GM18909 (cell line): ENCODE data around the gene TTC28.
"Not testable (repeated sequence)": the region's sequence is repeated elsewhere in the genome, so short reads cannot be mapped to it uniquely, and the experiment has no call there.

Experiments used
- ATAC-seq: cut with Tn5 transposase; IDR thresholded peaks from one replicate; pipeline ENCODE4 v1.9.1; 2021; ENCODE audit warnings: mild to moderate bottlenecking; ENCODE audit not compliant: unreplicated experiment, poor library complexity

The TTC28 gene

DNA sequence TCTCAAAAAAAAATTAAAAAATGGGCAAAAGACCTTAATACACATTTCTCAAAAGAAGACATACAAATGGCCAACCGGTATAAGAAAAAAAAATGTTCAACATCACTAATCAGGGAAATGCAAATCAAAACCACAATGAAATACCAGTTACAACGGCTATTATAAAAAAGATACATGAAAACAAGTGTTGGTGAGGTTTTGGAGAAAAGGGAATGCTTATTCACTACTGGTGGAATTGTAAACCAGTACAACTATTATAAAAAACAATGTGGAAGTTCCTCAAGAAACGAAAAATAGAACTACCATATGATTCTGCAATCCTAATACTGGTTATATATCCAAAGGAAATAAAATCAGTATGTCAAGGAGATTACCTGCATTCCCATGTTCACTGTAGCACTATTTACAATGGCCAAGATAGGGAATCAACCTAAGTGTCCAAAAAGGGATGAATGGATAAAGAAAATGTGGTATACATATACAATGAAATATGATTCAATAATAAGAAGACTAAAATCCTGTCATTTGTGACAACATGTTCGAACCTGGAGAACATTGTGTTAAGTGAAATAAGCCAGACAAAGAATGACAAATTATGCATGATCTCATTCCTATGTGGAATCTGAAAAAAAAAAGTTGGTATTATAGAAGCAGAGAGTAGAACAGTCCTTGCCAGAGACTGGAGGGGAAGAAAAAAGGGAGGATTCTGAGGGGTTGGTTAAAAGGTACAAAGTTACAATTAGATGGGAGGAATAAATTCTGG is 503.7 kb downstream of the TTC28 start:
- ATAC-seq = no peak

- no peak for ATAC-seq
These were observed 505.1 kb downstream of the TTC28 start for GRCh38 chr22:28174509-28174908.

GRCh38 chr22:28172892-28173670 is 506.6 kb downstream of the TTC28 start:
- no peak for ATAC-seq

GRCh38 chr22:28171712-28172111 is 507.9 kb downstream of the TTC28 start:
- ATAC-seq = no peak

DNA sequence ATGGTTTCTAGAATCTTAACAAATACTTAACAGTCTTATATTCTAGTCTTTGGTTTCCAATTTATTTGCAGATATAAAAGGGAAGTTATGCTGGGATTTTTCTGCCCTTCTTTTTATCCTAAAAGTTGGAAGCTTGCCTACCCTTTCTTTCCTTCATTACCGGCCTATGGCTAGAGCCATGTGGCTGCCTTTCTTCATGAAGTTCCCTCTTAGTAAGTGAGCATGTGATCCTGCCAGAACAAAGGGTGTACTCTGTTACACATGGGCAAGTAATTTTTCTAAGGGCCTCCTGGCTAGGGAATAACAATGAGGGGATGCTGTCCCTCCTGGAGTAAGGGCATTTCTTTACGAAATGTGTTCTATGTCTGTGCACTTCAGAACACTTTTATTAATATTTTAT is 508.5 kb downstream of the TTC28 start:
- ATAC-seq = no peak

- ATAC-seq = not testable (repeated sequence)
These were observed 510.3 kb downstream of the TTC28 start for GRCh38 chr22:28169314-28169713.

DNA sequence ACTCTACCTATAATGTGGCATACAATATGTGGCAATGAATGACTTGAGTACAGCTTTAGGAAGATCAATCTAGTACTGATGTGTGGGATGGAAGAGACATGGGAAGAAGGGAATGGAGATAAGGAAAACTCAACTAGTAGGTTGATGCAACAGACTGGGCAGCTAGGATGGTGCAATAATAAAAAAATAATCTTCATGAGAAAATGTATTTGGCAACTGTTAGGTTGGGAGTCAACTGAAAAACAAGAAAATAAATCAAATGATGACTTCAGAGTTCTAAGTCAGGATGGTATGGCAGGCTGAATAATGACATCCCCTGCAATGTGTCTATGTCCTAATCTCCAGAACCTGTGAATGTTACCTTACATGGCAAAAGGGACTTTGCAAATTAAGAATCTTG is 523.8 kb downstream of the TTC28 start:
- no peak for ATAC-seq

GRCh38 chr22:28154861-28155260 is 524.8 kb downstream of the TTC28 start:
- ATAC-seq = no peak

DNA sequence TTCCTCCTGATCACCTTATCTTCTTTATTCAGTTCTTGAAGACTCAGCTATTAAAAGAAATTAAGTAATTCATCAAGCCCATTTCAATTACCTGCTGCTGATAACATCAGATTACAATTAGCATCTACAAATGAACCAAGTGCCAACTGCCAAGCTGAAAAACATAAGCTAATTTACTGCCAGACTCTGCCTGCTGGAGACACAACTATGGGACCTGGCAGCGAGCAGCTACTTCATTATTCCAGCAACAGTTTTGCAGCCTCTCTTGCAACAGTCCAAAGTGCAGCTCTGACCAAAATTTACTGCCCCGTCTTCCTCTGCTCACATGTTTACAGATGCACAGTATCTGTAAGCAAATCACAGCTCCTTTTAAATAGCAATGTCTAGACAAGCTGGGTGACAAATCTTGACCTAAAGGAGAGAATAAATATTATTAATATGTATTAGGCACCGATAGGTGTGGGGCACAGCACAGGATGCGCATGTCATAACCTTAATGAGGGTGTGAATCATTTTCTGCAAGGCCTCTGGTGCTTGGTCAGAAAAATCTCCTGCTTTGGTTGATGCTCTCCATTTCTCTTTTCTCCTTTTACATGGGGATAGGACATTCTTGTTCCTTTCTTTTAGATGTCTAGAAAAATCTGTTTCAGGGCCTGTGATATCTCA is 528.4 kb downstream of the TTC28 start:
- no peak for ATAC-seq

DNA sequence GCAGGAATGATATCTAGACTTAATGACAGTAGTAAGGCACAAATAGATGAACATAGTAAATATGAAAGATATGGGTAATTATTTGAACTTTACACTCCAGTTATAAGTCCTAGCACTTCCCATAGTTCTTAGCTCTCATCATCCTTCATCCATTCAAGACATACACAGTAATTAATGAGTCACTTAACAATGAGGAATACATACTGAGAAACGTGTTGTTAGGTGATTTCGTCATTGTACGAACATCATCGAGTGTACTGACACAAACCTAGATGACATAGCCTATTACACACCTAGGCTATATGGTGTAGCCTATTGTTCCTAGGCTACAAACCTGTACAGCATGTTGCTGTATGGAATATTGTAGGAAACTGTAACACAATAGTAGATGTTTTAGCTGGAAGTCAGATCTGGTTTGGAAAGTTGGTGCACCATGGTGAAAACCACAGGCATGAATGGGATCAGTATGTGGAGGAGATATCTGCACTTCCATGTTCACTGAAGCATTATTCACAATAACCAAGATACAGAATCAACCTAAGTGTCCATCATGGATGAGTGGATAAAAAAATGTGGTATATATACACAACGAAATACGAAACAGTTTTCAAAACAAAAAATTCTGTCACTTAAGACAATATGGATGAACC is 530.7 kb downstream of the TTC28 start:
- no peak for ATAC-seq

- ATAC-seq = no peak
These were observed 532.2 kb downstream of the TTC28 start for GRCh38 chr22:28147401-28147800.

DNA sequence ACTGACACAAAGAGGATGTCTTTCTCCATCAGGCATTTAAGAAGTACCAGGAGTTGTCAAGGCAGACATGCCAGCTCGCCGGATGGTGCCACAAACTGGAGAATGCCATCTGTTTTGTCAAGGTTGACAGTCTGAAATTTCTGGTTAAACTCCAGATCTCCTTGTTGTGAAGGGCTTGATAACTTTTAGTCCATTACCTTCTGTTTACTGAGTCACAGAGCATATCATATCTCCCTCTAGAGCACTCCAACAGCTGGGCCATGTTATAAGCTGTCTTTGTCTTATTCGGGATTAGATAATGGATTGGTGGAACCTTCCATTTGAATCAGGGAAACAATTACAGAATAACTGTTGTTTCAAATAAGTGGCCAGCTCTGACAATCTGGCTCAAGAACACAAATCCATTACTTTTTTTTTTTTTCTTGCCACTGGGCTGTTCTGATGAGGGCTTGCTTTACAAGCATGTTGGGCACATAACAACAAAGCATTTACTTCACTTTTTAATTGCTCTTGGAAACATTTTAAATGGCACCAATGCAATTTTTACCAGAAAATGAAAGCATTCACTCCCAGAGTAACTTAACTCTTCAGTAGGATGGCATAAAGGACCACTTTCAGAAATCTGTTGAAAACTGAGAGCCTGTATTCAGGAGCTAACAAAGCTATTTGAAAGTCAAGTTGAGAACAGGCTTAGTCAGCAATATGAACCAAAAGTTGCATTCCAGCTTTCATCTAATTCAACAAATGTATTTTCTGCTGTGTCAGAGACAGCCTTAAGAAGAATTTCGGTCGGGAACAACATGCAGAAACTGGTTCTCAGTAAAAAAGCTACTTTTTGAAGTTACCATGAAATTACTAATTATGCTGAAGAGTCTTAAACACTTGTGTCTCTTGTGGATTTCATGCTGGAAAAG is 533.0 kb downstream of the TTC28 start:
- no peak for ATAC-seq

- ATAC-seq = no peak
These were observed 535.5 kb downstream of the TTC28 start for GRCh38 chr22:28143961-28144745.

DNA sequence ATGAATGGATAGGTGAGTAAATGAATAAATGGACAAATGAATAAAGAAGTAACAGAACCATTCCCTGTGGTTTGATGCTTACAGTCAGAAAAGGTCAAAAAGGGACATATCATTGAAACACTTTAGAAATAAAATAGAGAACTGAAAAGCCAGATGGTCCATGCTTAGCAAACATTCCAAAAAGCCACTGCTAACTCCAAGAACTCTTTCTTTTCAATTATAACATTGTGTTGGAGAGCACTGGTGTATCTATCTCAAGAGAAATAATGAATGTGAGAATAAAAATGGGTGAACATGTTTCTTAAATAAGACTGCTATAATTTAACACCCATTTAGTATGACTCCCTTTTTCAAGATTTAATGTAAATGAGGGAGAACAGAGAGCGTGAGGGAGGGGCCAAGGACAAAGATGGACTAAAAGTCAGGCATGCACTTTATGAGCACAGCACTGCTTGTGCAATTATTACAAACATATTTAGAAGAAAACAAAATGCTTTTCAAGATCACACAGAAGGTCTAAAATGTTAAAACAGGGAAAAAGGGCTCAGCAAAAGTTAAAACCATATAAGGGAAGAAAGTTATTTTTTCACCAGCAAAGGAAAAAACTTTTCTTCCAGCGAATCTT is 536.3 kb downstream of the TTC28 start:
- no peak for ATAC-seq

DNA sequence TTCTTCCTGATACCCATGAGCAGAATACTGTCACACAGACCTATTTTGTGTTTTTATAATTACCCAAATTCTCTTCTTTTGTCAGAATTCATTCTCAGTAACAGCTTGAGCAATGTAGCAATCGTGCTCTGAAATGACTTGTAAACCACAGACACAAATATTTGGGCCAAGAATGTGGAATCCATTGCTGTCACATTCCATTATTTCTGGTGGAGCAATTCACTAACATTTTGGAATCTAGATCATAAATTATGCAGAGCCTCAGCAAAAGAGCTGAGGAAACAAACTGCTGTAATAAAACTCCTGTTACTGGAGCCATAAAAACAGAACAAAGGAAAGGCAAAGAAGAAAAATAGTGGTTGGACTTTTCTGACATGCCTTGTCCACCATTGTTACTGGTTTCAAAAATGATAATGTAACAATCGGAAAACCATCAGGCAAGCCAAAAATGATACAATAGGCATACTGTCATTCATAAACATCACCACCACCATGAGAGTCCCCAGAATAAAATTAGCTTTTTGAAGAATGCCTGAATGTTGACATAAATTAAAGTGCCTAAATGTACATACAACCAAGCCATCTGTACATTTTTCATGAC is 537.2 kb downstream of the TTC28 start:
- no peak for ATAC-seq

- ATAC-seq = no peak
These were observed 538.0 kb downstream of the TTC28 start for GRCh38 chr22:28141614-28142013.

- ATAC-seq = no peak
These were observed 539.7 kb downstream of the TTC28 start for GRCh38 chr22:28139961-28140360.

- ATAC-seq = no peak
These were observed 540.1 kb downstream of the TTC28 start for GRCh38 chr22:28139516-28139915.
